HEK293 (cell line): ENCODE measurements around the gene ZSCAN22.

Experiments used
- GLI4 ChIP-seq: fragments of 450-650 bp; formaldehyde crosslinking; IDR thresholded peaks from 2 replicates; pipeline ENCODE4 v1.5.1; 2016; ENCODE audit warnings: missing biosample characterization, missing genetic modification characterization
- MZF1 ChIP-seq: fragments of 450-650 bp; formaldehyde crosslinking; IDR thresholded peaks from 2 replicates; pipeline ENCODE4 v1.5.1; 2017; ENCODE audit warnings: missing biosample characterization, missing genetic modification characterization, borderline replicate concordance
- OSR2 ChIP-seq: fragments of 450-650 bp; formaldehyde crosslinking; IDR thresholded peaks from 2 replicates; pipeline ENCODE4 v1.5.1; 2016; ENCODE audit warnings: missing biosample characterization, missing genetic modification characterization
- RBAK ChIP-seq: fragments of 450-650 bp; formaldehyde crosslinking; IDR thresholded peaks from 2 replicates; pipeline ENCODE4 v1.5.1; 2016; ENCODE audit warnings: missing biosample characterization, missing genetic modification characterization
- SCRT1 ChIP-seq: fragments of 450-650 bp; formaldehyde crosslinking; IDR thresholded peaks from 2 replicates; pipeline ENCODE4 v1.5.1; 2016; ENCODE audit warnings: missing biosample characterization, missing genetic modification characterization, borderline replicate concordance
- SP2 ChIP-seq: fragments of 450-650 bp; formaldehyde crosslinking; IDR thresholded peaks from 2 replicates; pipeline ENCODE4 v1.5.1; 2016; ENCODE audit warnings: missing biosample characterization, missing genetic modification characterization
- SP7 ChIP-seq: fragments of 450-650 bp; formaldehyde crosslinking; IDR thresholded peaks from 2 replicates; pipeline ENCODE4 v1.5.1; 2016; ENCODE audit warnings: missing biosample characterization, missing genetic modification characterization
- YY1 ChIP-seq: fragments of 450-650 bp; formaldehyde crosslinking; IDR thresholded peaks from 2 replicates; pipeline ENCODE4 v1.5.1; 2018; ENCODE audit warnings: missing biosample characterization, missing genetic modification characterization
- ZBTB1 ChIP-seq: fragments of 450-650 bp; formaldehyde crosslinking; IDR thresholded peaks from 2 replicates; pipeline ENCODE4 v1.5.1; 2016; ENCODE audit warnings: missing biosample characterization, missing genetic modification characterization
- ZBTB17 ChIP-seq: fragments of 450-650 bp; formaldehyde crosslinking; IDR thresholded peaks from 2 replicates; pipeline ENCODE4 v1.5.1; 2016; ENCODE audit warnings: missing biosample characterization, missing genetic modification characterization
- ZBTB48 ChIP-seq: fragments of 450-650 bp; formaldehyde crosslinking; IDR thresholded peaks from 2 replicates; pipeline ENCODE4 v1.5.1; 2016; ENCODE audit warnings: missing biosample characterization, missing genetic modification characterization
- ZFP37 ChIP-seq: fragments of 450-650 bp; formaldehyde crosslinking; IDR thresholded peaks from 2 replicates; pipeline ENCODE4 v1.5.1; 2016; ENCODE audit warnings: missing biosample characterization, missing genetic modification characterization
- ZFP69B ChIP-seq: fragments of 450-650 bp; formaldehyde crosslinking; IDR thresholded peaks from 2 replicates; pipeline ENCODE4 v1.5.1; 2016; ENCODE audit warnings: missing biosample characterization, missing genetic modification characterization
- ZNF112 ChIP-seq: fragments of 450-650 bp; formaldehyde crosslinking; IDR thresholded peaks from 2 replicates; pipeline ENCODE4 v1.5.0; 2017; ENCODE audit warnings: missing biosample characterization, missing genetic modification characterization
- ZNF184 ChIP-seq: fragments of 450-650 bp; IDR thresholded peaks from 2 replicates; pipeline ENCODE4 v1.5.1; 2018; ENCODE audit warnings: missing biosample characterization, mild to moderate bottlenecking, missing genetic modification characterization
- ZNF211 ChIP-seq: fragments of 450-650 bp; formaldehyde crosslinking; IDR thresholded peaks from 2 replicates; pipeline ENCODE4 v1.5.1; 2016; ENCODE audit warnings: low read depth, missing biosample characterization, missing genetic modification characterization
- ZNF24 ChIP-seq: fragments of 450-650 bp; formaldehyde crosslinking; IDR thresholded peaks from 2 replicates; pipeline ENCODE4 v1.5.1; 2016; ENCODE audit warnings: missing biosample characterization, missing genetic modification characterization
- ZNF335 ChIP-seq: fragments of 450-650 bp; formaldehyde crosslinking; conservative IDR thresholded peaks from 2 replicates; pipeline ENCODE4 v1.5.1; 2016; ENCODE audit warnings: missing biosample characterization, missing genetic modification characterization
- ZNF391 ChIP-seq: fragments of 450-650 bp; formaldehyde crosslinking; IDR thresholded peaks from 2 replicates; pipeline ENCODE4 v1.5.1; 2016; ENCODE audit warnings: low read depth, missing biosample characterization, missing genetic modification characterization, borderline replicate concordance
- ZNF416 ChIP-seq: fragments of 450-650 bp; formaldehyde crosslinking; IDR thresholded peaks from 2 replicates; pipeline ENCODE4 v1.5.1; 2016; ENCODE audit warnings: missing biosample characterization, missing genetic modification characterization
- ZNF514 ChIP-seq: fragments of 450-650 bp; formaldehyde crosslinking; IDR thresholded peaks from 2 replicates; pipeline ENCODE4 v1.5.1; 2016; ENCODE audit warnings: missing biosample characterization, missing genetic modification characterization
- ZNF585B ChIP-seq: fragments of 450-650 bp; formaldehyde crosslinking; IDR thresholded peaks from 2 replicates; pipeline ENCODE4 v1.5.1; 2016; ENCODE audit warnings: missing biosample characterization, missing genetic modification characterization
- ZNF610 ChIP-seq: fragments of 450-650 bp; formaldehyde crosslinking; IDR thresholded peaks from 2 replicates; pipeline ENCODE4 v1.5.1; 2016; ENCODE audit warnings: missing biosample characterization, missing genetic modification characterization, borderline replicate concordance
- ZNF626 ChIP-seq: fragments of 450-650 bp; sonication (Bioruptor Pico); formaldehyde crosslinking; IDR thresholded peaks from 2 replicates; pipeline ENCODE4 v1.5.1; 2018; ENCODE audit warnings: missing biosample characterization, missing genetic modification characterization, inconsistent platforms
- ZNF660 ChIP-seq: fragments of 450-650 bp; IDR thresholded peaks from 2 replicates; pipeline ENCODE4 v1.5.1; 2018; ENCODE audit warnings: missing biosample characterization, mild to moderate bottlenecking, missing genetic modification characterization
- ZNF677 ChIP-seq: fragments of 450-650 bp; IDR thresholded peaks from 2 replicates; pipeline ENCODE4 v1.5.0; 2018; ENCODE audit warnings: missing biosample characterization, mild to moderate bottlenecking, missing genetic modification characterization, moderate library complexity
- ZNF777 ChIP-seq: fragments of 450-650 bp; formaldehyde crosslinking; IDR thresholded peaks from 2 replicates; pipeline ENCODE4 v1.5.1; 2017; ENCODE audit warnings: missing biosample characterization, missing genetic modification characterization, borderline replicate concordance
- ZNF792 ChIP-seq: fragments of 450-650 bp; formaldehyde crosslinking; IDR thresholded peaks from 2 replicates; pipeline ENCODE4 v1.5.1; 2016; ENCODE audit warnings: missing biosample characterization, missing genetic modification characterization
- ZNF837 ChIP-seq: fragments of 450-650 bp; formaldehyde crosslinking; IDR thresholded peaks from 2 replicates; pipeline ENCODE4 v1.5.1; 2016; ENCODE audit warnings: missing biosample characterization, missing genetic modification characterization
- TF ChIP-seq, protein P1 (sequence below): fragments of 450-650 bp; formaldehyde crosslinking; IDR thresholded peaks from 2 replicates; pipeline ENCODE4 v1.5.1; 2016; ENCODE audit warnings: missing biosample characterization, missing genetic modification characterization
- TF ChIP-seq, protein P2 (sequence below): fragments of 450-650 bp; formaldehyde crosslinking; IDR thresholded peaks from 2 replicates; pipeline ENCODE4 v1.5.1; 2016; ENCODE audit warnings: missing biosample characterization, missing genetic modification characterization
- TF ChIP-seq, protein P3 (sequence below): fragments of 450-650 bp; IDR thresholded peaks from 2 replicates; pipeline ENCODE4 v1.5.1; 2018; ENCODE audit warnings: missing biosample characterization, mild to moderate bottlenecking, missing genetic modification characterization
- TF ChIP-seq, protein P4 (sequence below): fragments of 450-650 bp; formaldehyde crosslinking; optimal IDR thresholded peaks from 2 replicates; pipeline ENCODE3; 2016; ENCODE audit warnings: missing biosample characterization, mild to moderate bottlenecking, missing genetic modification characterization
- TF ChIP-seq, protein P5 (sequence below): fragments of 450-650 bp; formaldehyde crosslinking; IDR thresholded peaks from 2 replicates; pipeline ENCODE4 v1.5.1; 2016; ENCODE audit warnings: missing biosample characterization, missing genetic modification characterization, low read depth

ZSCAN22 gene

DNA sequence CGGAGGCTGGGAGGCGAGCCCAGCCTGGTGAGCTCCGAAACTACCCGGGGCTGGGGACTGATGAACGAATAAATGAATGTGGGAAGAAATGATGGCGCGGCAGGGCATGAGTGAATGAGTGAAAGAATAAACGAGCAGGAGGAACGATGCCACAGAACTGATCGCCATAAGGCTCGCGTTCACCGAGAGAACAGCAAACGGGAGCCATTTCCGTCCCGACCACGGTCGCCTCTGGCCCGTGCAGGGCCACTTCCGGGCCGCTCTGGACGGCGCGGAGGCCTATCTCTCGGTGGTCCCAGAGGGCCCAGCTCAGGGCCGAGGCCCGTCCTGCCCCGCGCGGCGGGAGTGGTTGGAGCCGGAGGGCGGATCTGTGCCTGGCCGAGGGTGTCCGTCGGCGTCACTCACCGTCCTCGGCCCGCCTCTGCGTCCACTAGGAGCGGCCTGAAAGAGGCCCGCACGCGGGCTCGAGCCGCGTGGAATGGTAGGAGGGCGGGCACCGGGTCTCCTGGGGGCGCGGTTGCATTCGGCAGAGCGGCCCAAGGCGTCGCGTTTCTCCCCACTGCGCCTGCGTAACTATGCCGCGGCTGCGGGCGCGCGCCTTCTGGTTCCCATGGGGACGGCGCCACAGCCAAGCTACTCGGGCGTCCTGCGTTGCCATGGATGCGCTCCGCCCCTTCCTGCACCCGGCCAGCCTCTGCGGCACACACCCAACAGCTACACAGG is 35.6 kb downstream of the ZSCAN22 start, which contains the start of gene ZNF497 (continued):
- TF ChIP-seq SP2 (tag by site-specific recombination) (peak; percentile 90), ZNF777 (peak; percentile 20; the same call in 1 of the 2 replicates), ZNF112 (no peak), GLI4 (tag by site-specific recombination) (no peak; the same call in 1 of the 2 replicates), ZNF211 (tag by site-specific recombination) (no peak), ZNF660 (0 out of 2 replicates have a peak, but pooled peaks have one; percentile 68), MZF1 (0 out of 2 replicates have a peak, but pooled peaks have one; percentile 20), ZNF677 (no peak), ZNF416 (tag by site-specific recombination) (no peak), ZNF585B (tag by site-specific recombination) (no peak), SCRT1 (tag by site-specific recombination) (no peak), RBAK (tag by site-specific recombination) (no peak), ZNF610 (tag by site-specific recombination) (peak; percentile 87), ZNF391 (no peak), ZNF24 (tag by site-specific recombination) (peak; percentile 88), ZNF514 (tag by site-specific recombination) (no peak), ZBTB1 (tag by site-specific recombination) (no peak), YY1 (tag by site-specific recombination) (peak; percentile 77), ZNF184 (tag by site-specific recombination) (no peak), ZFP37 (tag by site-specific recombination) (peak; percentile 75; the same call in 1 of the 2 replicates), SP7 (tag by site-specific recombination) (peak; percentile 59), OSR2 (tag by site-specific recombination) (no peak), ZNF626 (tag by site-specific recombination) (no peak), ZBTB17 (tag by site-specific recombination) (peak; percentile 86), ZFP69B (tag by site-specific recombination) (peak; percentile 71), ZNF792 (no peak), ZNF335 (tag by site-specific recombination) (peak; percentile 94), ZBTB48 (tag by site-specific recombination) (no peak), ZNF837 (no peak)
- TF ChIP-seq, protein P1, sequence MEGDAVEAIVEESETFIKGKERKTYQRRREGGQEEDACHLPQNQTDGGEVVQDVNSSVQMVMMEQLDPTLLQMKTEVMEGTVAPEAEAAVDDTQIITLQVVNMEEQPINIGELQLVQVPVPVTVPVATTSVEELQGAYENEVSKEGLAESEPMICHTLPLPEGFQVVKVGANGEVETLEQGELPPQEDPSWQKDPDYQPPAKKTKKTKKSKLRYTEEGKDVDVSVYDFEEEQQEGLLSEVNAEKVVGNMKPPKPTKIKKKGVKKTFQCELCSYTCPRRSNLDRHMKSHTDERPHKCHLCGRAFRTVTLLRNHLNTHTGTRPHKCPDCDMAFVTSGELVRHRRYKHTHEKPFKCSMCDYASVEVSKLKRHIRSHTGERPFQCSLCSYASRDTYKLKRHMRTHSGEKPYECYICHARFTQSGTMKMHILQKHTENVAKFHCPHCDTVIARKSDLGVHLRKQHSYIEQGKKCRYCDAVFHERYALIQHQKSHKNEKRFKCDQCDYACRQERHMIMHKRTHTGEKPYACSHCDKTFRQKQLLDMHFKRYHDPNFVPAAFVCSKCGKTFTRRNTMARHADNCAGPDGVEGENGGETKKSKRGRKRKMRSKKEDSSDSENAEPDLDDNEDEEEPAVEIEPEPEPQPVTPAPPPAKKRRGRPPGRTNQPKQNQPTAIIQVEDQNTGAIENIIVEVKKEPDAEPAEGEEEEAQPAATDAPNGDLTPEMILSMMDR (tag by site-specific recombination): peak; percentile 78
- TF ChIP-seq, protein P2, sequence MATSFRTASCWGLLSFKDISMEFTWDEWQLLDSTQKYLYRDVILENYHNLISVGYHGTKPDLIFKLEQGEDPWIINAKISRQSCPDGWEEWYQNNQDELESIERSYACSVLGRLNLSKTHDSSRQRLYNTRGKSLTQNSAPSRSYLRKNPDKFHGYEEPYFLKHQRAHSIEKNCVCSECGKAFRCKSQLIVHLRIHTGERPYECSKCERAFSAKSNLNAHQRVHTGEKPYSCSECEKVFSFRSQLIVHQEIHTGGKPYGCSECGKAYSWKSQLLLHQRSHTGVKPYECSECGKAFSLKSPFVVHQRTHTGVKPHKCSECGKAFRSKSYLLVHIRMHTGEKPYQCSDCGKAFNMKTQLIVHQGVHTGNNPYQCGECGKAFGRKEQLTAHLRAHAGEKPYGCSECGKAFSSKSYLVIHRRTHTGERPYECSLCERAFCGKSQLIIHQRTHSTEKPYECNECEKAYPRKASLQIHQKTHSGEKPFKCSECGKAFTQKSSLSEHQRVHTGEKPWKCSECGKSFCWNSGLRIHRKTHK (tag by site-specific recombination): no peak
- TF ChIP-seq, protein P3, sequence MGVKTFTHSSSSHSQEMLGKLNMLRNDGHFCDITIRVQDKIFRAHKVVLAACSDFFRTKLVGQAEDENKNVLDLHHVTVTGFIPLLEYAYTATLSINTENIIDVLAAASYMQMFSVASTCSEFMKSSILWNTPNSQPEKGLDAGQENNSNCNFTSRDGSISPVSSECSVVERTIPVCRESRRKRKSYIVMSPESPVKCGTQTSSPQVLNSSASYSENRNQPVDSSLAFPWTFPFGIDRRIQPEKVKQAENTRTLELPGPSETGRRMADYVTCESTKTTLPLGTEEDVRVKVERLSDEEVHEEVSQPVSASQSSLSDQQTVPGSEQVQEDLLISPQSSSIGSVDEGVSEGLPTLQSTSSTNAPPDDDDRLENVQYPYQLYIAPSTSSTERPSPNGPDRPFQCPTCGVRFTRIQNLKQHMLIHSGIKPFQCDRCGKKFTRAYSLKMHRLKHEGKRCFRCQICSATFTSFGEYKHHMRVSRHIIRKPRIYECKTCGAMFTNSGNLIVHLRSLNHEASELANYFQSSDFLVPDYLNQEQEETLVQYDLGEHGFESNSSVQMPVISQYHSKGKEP (tag by site-specific recombination): peak; percentile 51; the same call in 1 of the 2 replicates
- TF ChIP-seq, protein P4, sequence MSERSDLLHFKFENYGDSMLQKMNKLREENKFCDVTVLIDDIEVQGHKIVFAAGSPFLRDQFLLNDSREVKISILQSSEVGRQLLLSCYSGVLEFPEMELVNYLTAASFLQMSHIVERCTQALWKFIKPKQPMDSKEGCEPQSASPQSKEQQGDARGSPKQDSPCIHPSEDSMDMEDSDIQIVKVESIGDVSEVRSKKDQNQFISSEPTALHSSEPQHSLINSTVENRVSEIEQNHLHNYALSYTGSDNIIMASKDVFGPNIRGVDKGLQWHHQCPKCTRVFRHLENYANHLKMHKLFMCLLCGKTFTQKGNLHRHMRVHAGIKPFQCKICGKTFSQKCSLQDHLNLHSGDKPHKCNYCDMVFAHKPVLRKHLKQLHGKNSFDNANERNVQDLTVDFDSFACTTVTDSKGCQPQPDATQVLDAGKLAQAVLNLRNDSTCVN: peak; percentile 95
- TF ChIP-seq, protein P5, sequence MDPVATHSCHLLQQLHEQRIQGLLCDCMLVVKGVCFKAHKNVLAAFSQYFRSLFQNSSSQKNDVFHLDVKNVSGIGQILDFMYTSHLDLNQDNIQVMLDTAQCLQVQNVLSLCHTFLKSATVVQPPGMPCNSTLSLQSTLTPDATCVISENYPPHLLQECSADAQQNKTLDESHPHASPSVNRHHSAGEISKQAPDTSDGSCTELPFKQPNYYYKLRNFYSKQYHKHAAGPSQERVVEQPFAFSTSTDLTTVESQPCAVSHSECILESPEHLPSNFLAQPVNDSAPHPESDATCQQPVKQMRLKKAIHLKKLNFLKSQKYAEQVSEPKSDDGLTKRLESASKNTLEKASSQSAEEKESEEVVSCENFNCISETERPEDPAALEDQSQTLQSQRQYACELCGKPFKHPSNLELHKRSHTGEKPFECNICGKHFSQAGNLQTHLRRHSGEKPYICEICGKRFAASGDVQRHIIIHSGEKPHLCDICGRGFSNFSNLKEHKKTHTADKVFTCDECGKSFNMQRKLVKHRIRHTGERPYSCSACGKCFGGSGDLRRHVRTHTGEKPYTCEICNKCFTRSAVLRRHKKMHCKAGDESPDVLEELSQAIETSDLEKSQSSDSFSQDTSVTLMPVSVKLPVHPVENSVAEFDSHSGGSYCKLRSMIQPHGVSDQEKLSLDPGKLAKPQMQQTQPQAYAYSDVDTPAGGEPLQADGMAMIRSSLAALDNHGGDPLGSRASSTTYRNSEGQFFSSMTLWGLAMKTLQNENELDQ (tag by site-specific recombination): no peak
